ENCODE data around the gene CCDC61. TPM values are rescaled to one million over a fixed set of nuclear protein-coding genes. Genes with fewer than 3 reads are reported as not detected.

The CCDC61 gene
- total and polyA plus RNA-seq, 2 experiments from 2014 or later: 2.6 to 6.9 TPM

DNA sequence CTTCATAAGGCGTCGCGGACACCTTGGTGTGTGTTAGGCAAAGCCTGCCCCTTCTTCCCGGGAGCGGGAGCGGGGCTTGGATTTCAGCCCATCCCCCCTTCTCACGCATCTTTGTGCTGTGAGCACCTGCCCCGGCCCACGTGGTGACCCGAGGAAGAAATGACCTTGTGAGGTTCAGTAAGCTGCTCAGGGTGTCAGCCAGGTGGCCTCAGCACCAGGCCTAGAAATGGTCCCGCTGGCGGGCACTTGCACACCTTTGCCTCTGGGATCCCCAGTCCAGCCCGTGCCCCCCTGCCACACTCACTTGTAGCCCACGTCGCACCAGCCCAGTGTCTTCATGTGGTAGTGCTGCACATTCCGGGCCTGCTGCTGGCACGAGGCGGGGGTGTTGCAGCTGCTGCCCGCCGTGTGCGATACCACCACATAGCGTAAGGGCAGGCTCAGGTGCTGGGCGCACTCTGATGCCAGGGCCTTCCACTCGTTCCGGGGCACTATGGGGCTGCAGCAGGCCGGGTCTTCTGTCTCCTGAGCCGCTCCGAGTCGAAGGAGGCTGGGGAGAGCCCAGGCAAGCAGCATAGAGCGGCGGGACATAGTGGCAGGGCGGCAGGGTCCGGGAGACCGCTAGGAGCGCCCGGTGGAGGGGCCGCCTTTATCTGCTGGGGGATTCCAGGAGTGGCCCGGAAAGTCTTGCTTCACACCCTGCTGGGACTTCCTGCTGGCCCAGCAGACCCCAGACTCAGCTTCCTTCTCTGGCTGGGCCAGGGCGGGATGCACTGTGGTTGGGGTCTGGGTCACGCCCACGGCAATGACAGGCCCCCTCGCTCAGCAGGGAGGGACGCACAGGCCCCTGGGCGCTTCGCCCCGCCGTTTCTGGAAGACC lies 27.4 kb downstream of the CCDC61 start, which contains the start of gene PGLYRP1:
TSS of gene PGLYRP1 (minus strand) at position 623 of the 880 bp plus-strand sequence. CDS start at position 591, 32 bp downstream.
- TF ChIP-seq EZH2phosphoT487 (IDR thresholded peaks at IDR 0.05; ENCODE audit: insufficient read depth, low read depth) (no peak), EZH2 (IDR thresholded peaks at IDR 0.05; ENCODE audit: insufficient read depth, poor library complexity, severe bottlenecking) (no peak)
- no peaks in the 10 kb centered on the region for H3F3A ChIP-seq (ENCODE audit: insufficient read depth)
- no peaks in the 10 kb centered on the region for H3K79me2 ChIP-seq (ENCODE audit: insufficient read depth)
- H4K20me1 ChIP-seq (ENCODE audit: insufficient read depth): no peaks in the 10 kb centered on the region
- H3K9me3 ChIP-seq (ENCODE audit: low read depth): no peaks in the 10 kb centered on the region
- peaks cover 8% of the 10 kb centered on the region; the same call in 1 of the 2 replicates for H3K27me3 ChIP-seq (replicated peaks; ENCODE audit: insufficient read depth)
- H3K36me3 ChIP-seq (ENCODE audit: low read depth): no peaks in the 10 kb centered on the region
- in situ Hi-C loops (cut with MboI): no loop called here
- no peak within 1 kb of the TSS for H2AFZ ChIP-seq
- H3K27ac ChIP-seq: no peak within 1 kb of the TSS
- H3K9me2 ChIP-seq (ENCODE audit: insufficient read depth): no peaks in the 10 kb centered on the region
- no peak within 1 kb of the TSS for H3K4me2 ChIP-seq (ENCODE audit: unreplicated experiment)
- H3K4me1 ChIP-seq (ENCODE audit: insufficient read depth): no peaks in the 10 kb centered on the region
- no peak for DNase-seq
- no peak within 1 kb of the TSS for H3K4me3 ChIP-seq
- H3K9ac ChIP-seq: no peak within 1 kb of the TSS
- WGBS, 2 experiments (ENCODE audit: low coverage in 1 of 2, low lambda C conversion rate in 2 of 2, missing lambda C conversion rate in 2 of 2): 55 to 60% methylated on average over 46 to 47 of the region's 47 CpGs

DNA sequence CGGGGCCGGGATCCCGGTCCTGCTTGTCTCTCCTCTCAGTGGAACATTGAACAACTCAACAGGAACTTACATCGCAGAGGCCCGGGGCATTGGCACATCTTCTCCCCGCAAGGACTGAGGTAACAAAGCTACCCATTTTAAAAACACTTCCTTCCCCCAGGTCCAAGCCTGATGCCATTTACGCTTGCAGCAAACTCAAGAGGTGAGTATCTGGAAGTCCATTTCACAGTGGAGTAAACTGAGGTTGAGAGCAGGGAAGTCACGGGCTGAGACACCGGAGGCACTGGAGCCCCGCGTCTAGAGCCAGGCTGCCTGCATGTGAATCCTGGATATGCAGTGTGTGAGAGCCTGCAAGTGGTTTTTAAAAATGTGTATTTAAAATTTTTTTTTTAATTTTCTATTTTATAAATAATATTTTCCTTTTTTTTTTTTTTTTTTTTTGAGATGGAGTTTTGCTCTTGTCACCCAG lies 28.1 kb downstream of the CCDC61 start:
- WGBS, 2 experiments (ENCODE audit: low coverage in 1 of 2, low lambda C conversion rate in 2 of 2, missing lambda C conversion rate in 2 of 2): 58 to 63% methylated on average over 11 of the region's 11 CpGs
- H3F3A ChIP-seq (ENCODE audit: insufficient read depth): no peaks in the 10 kb centered on the region
- in situ Hi-C loops (cut with MboI): no loop called here

DNA sequence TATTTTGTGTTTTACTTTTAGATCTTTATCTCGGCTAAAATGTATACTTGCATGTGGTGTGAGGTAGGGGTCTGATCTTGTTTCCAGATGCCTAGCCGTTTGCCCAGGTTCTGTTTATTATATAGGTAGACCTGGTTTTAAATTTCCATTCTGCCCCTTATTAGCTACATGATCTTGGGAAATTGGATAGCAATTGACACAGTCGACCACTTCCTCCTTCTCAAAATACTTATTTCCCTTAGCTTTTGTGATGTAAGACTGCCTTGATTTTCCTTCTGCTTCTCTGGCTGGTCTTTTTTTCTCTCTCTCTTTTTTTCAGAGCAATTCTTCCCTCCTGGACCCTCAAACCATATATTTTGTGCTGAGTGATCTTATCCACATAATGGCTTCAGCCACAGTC lies 30.6 kb downstream of the CCDC61 start:
- DNase-seq: no peak
- WGBS, 2 experiments (ENCODE audit: low coverage in 1 of 2, low lambda C conversion rate in 2 of 2, missing lambda C conversion rate in 2 of 2): 67 to 75% methylated on average over 3 of the region's 3 CpGs
- Histone ChIP-seq H3K79me2 (ENCODE audit: insufficient read depth) (no peaks in the 10 kb centered on the region), H3K9me2 (ENCODE audit: insufficient read depth) (no peaks in the 10 kb centered on the region), H3K9ac (no peak overlapping the region), H3K4me1 (ENCODE audit: insufficient read depth) (no peaks in the 10 kb centered on the region), H3K4me2 (ENCODE audit: unreplicated experiment) (no peak overlapping the region), H3K27me3 (replicated peaks; ENCODE audit: insufficient read depth) (peaks cover 16% of the 10 kb centered on the region; the same call in 1 of the 2 replicates), H4K20me1 (ENCODE audit: insufficient read depth) (no peaks in the 10 kb centered on the region), H3F3A (ENCODE audit: insufficient read depth) (no peaks in the 10 kb centered on the region), H3K27ac (no peak overlapping the region), H2AFZ (no peak overlapping the region), H3K9me3 (ENCODE audit: low read depth) (no peaks in the 10 kb centered on the region), H3K36me3 (ENCODE audit: low read depth) (no peaks in the 10 kb centered on the region), H3K4me3 (no peak overlapping the region)
- no peak for TF ChIP-seq EZH2 (IDR thresholded peaks at IDR 0.05; ENCODE audit: insufficient read depth, poor library complexity, severe bottlenecking)
- no peak for TF ChIP-seq EZH2phosphoT487 (IDR thresholded peaks at IDR 0.05; ENCODE audit: insufficient read depth, low read depth)
- in situ Hi-C loops (cut with MboI): loop anchor here (5.0 kb wide), 2 partner anchors 51 to 241 kb away; no protein-coding TSS in a partner anchor

More for the DNA sequence above, 28.1 kb downstream of the CCDC61 start:
- Histone ChIP-seq H3K36me3 (ENCODE audit: low read depth) (no peaks in the 10 kb centered on the region), H2AFZ (no peak overlapping the region), H3K9ac (no peak overlapping the region), H3K79me2 (ENCODE audit: insufficient read depth) (no peaks in the 10 kb centered on the region), H3K27ac (no peak overlapping the region), H3K9me3 (ENCODE audit: low read depth) (no peaks in the 10 kb centered on the region), H4K20me1 (ENCODE audit: insufficient read depth) (no peaks in the 10 kb centered on the region), H3K9me2 (ENCODE audit: insufficient read depth) (no peaks in the 10 kb centered on the region), H3K4me2 (ENCODE audit: unreplicated experiment) (no peak overlapping the region), H3K27me3 (replicated peaks; ENCODE audit: insufficient read depth) (peaks cover 8% of the 10 kb centered on the region; the same call in 1 of the 2 replicates), H3K4me1 (ENCODE audit: insufficient read depth) (no peaks in the 10 kb centered on the region), H3K4me3 (no peak overlapping the region)
- TF ChIP-seq EZH2 (IDR thresholded peaks at IDR 0.05; ENCODE audit: insufficient read depth, poor library complexity, severe bottlenecking): no peak
- TF ChIP-seq EZH2phosphoT487 (IDR thresholded peaks at IDR 0.05; ENCODE audit: insufficient read depth, low read depth): no peak
- no peak for DNase-seq

GRCh38 chr19:46030812-46031550 lies 35.7 kb downstream of the CCDC61 start:
- no peaks in the 10 kb centered on the region for H3K9me3 ChIP-seq (ENCODE audit: low read depth)
- no peak for TF ChIP-seq EZH2 (IDR thresholded peaks at IDR 0.05; ENCODE audit: insufficient read depth, poor library complexity, severe bottlenecking)
- TF ChIP-seq EZH2phosphoT487 (IDR thresholded peaks at IDR 0.05; ENCODE audit: insufficient read depth, low read depth): no peak
- no peak overlapping the region for H3K9ac ChIP-seq
- 63 to 66% methylated on average over 12 of the region's 12 CpGs for WGBS, 2 experiments (ENCODE audit: low coverage in 1 of 2, low lambda C conversion rate in 2 of 2, missing lambda C conversion rate in 2 of 2)
- H3K9me2 ChIP-seq (ENCODE audit: insufficient read depth): no peaks in the 10 kb centered on the region
- H3K4me1 ChIP-seq (ENCODE audit: insufficient read depth): no peaks in the 10 kb centered on the region
- H4K20me1 ChIP-seq (ENCODE audit: insufficient read depth): no peaks in the 10 kb centered on the region
- no peak overlapping the region for H3K4me3 ChIP-seq
- H3K79me2 ChIP-seq (ENCODE audit: insufficient read depth): no peaks in the 10 kb centered on the region
- H3K27ac ChIP-seq: no peak overlapping the region
- no peak for DNase-seq
- H2AFZ ChIP-seq: no peak overlapping the region
- H3F3A ChIP-seq (ENCODE audit: insufficient read depth): no peaks in the 10 kb centered on the region
- no peak overlapping the region for H3K4me2 ChIP-seq (ENCODE audit: unreplicated experiment)
- in situ Hi-C loops (cut with MboI): no loop called here
- H3K36me3 ChIP-seq (ENCODE audit: low read depth): no peaks in the 10 kb centered on the region
- H3K27me3 ChIP-seq (replicated peaks; ENCODE audit: insufficient read depth): peaks cover 28% of the 10 kb centered on the region

Measured in GM23248 (cell line).